Keratinocyte (primary cell): ENCODE results near the gene GXYLT1. TPM values are rescaled to one million over a fixed set of nuclear protein-coding genes. Genes with fewer than 3 reads are reported as not detected.

Source experiments
- DNase-seq: peaks from one replicate; pipeline ENCODE4 v3.0.0-alpha.2; 2011; ENCODE audit warnings: low read depth, missing footprints, low spot score
- FAIRE-seq: peaks from 2 replicates; lab custom pipeline; 2011; peaks lifted over from hg19 to GRCh38; lab: Jason Lieb, UNC
- H2AFZ ChIP-seq: 2 replicates; pipeline ENCODE4 v1.6.0; 2012; ENCODE audit warnings: low read length, control low read depth, inconsistent platforms; ENCODE audit not compliant: control insufficient read depth
- H3K27ac ChIP-seq: 2 replicates; pipeline ENCODE4 v1.5.1; 2011; ENCODE audit warnings: low read length; ENCODE audit not compliant: control insufficient read depth, insufficient read depth
- H3K27me3 ChIP-seq: 3 replicates; pipeline ENCODE4 v1.6.0; 2011; ENCODE audit warnings: low read length; ENCODE audit not compliant: control insufficient read depth, insufficient read depth; ENCODE audit errors: extremely low read depth
- H3K36me3 ChIP-seq, 2 experiments: 2 replicates in 1 of 2; 3 replicates in 1 of 2; pipeline ENCODE4 v1.5.1; 2011; ENCODE audit warnings: low read length in 2 of 2, mild to moderate bottlenecking in 1 of 2; ENCODE audit not compliant: control insufficient read depth in 2 of 2, insufficient read depth in 2 of 2; ENCODE audit errors: extremely low read depth in 1 of 2
- H3K4me1 ChIP-seq: 3 replicates; pipeline ENCODE4 v1.5.1; 2011; ENCODE audit warnings: low read length; ENCODE audit not compliant: control insufficient read depth, insufficient read depth; ENCODE audit errors: extremely low read depth
- H3K4me2 ChIP-seq: 3 replicates; pipeline ENCODE4 v1.6.0; 2011; ENCODE audit warnings: low read depth, low read length; ENCODE audit not compliant: control insufficient read depth, insufficient read depth; ENCODE audit errors: extremely low read depth
- H3K4me3 ChIP-seq, 3 experiments: fragments of 200-600 bp in 1 of 3; sonication (generic) in 1 of 3; 2 replicates in 2 of 3; 3 replicates in 1 of 3; pipeline ENCODE4 v1.5.1; 2011 to 2016; ENCODE audit warnings: low read length in 3 of 3, mild to moderate bottlenecking in 3 of 3, control low read depth in 2 of 3, inconsistent platforms in 1 of 3, low read depth in 1 of 3, mixed read lengths in 1 of 3, mixed run types in 1 of 3, moderate library complexity in 1 of 3; ENCODE audit not compliant: control insufficient read depth in 2 of 3, insufficient read depth in 2 of 3; ENCODE audit errors: extremely low read depth in 1 of 3
- H3K79me2 ChIP-seq: 2 replicates; pipeline ENCODE4 v1.6.0; 2012; ENCODE audit warnings: low read length; ENCODE audit not compliant: control insufficient read depth, insufficient read depth
- H3K9ac ChIP-seq: 3 replicates; pipeline ENCODE4 v1.6.0; 2011; ENCODE audit warnings: low read length; ENCODE audit not compliant: control insufficient read depth, insufficient read depth; ENCODE audit errors: extremely low read depth
- H3K9me1 ChIP-seq: 3 replicates; pipeline ENCODE4 v1.6.0; 2011; ENCODE audit warnings: low read length; ENCODE audit not compliant: control insufficient read depth, insufficient read depth; ENCODE audit errors: extremely low read depth
- H3K9me3 ChIP-seq: 2 replicates; pipeline ENCODE4 v1.5.1; 2012; ENCODE audit warnings: low read depth, low read length; ENCODE audit not compliant: control insufficient read depth
- H4K20me1 ChIP-seq: 3 replicates; pipeline ENCODE4 v1.6.0; 2011; ENCODE audit warnings: low read length; ENCODE audit not compliant: control insufficient read depth, insufficient read depth; ENCODE audit errors: extremely low read depth
- EZH2 ChIP-seq: IDR thresholded peaks from one replicate; pipeline ENCODE4 v1.6.1; 2012; ENCODE audit warnings: inconsistent platforms, mild to moderate bottlenecking, low read length, moderate library complexity
- dilution Hi-C: fragments of 300-500 bp; cut with MboI; formaldehyde crosslinking; loops from one replicate; pipeline ENCODE4 v1.7.0; 2020; ENCODE audit warnings: low sequenced_read_pairs; ENCODE audit not compliant: extremely low pct_ligation_motif_present
- polyA plus RNA-seq, 5 experiments: library from polyadenylated mRNA; depleted of rRNA in 3 of 5; stranded (reverse) in 3 of 5; stranded (forward) in 1 of 5; unstranded in 1 of 5; fragments of >200 nt; gene quantifications; 1 replicate in 1 of 5; 2 replicates in 3 of 5; 3 replicates in 1 of 5; pipeline versions ENCODE4 v1.2.1 to v1.2.3, GENCODE V29; 2011 to 2012; ENCODE audit warnings: missing spikeins in 2 of 5, low read depth in 1 of 5, low replicate concordance in 1 of 5
- TF ChIP-seq, protein P1 (sequence below), 3 experiments: IDR thresholded peaks in 1 of 3; conservative IDR thresholded peaks in 1 of 3; optimal IDR thresholded peaks in 1 of 3; 2 replicates in 2 of 3; 3 replicates in 1 of 3; pipeline versions ENCODE3 to v1.5.1; 2011; ENCODE audit warnings: low read length in 3 of 3, mild to moderate bottlenecking in 3 of 3, moderate library complexity in 2 of 3, control low read depth in 1 of 3, inconsistent platforms in 1 of 3; ENCODE audit not compliant: insufficient read depth in 2 of 3; ENCODE audit errors: extremely low read depth in 1 of 3

GXYLT1 gene
- polyA plus RNA-seq, 1 donor (not counting 4 experiments of a cell fraction or from before 2014, with no cell fraction given): 8.1 TPM

DNA sequence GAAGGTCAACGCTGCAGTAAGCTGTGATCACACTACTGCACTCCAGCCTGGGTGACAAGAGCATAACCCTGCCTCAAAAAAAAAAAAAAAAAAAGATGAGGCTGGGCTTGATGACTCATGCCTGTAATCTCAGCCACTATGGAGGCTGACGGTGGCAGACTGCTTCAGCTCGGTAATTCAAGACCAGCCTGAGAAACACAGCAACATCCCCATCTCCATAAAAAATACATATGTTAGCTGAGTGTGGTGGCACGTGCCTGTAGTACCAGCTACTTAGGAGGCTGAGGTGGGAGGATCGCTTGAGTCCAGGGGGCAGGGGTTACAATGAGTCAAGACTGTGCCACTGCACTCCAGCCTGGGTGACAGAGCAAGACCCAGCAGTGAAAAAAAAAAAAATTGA is 50.4 kb downstream of the GXYLT1 start:
- Histone ChIP-seq H3K36me3 (no peaks in the 10 kb centered on the region), H3K27me3 (no peaks in the 10 kb centered on the region), H3K9me3 (no peaks in the 10 kb centered on the region), H3K79me2 (no peaks in the 10 kb centered on the region), H4K20me1 (no peaks in the 10 kb centered on the region), H3K4me1 (peaks cover 16% of the 10 kb centered on the region), H3K27ac (no peak overlapping the region), H2AFZ (no peak overlapping the region), H3K4me3 (no peak overlapping the region), H3K9me1 (no peaks in the 10 kb centered on the region), H3K4me2 (no peak overlapping the region), H3K9ac (no peak overlapping the region)
- FAIRE-seq (no peak), DNase-seq (no peak)
- dilution Hi-C loops: no loop called here
- no peak for TF ChIP-seq EZH2
- TF ChIP-seq, protein P1, sequence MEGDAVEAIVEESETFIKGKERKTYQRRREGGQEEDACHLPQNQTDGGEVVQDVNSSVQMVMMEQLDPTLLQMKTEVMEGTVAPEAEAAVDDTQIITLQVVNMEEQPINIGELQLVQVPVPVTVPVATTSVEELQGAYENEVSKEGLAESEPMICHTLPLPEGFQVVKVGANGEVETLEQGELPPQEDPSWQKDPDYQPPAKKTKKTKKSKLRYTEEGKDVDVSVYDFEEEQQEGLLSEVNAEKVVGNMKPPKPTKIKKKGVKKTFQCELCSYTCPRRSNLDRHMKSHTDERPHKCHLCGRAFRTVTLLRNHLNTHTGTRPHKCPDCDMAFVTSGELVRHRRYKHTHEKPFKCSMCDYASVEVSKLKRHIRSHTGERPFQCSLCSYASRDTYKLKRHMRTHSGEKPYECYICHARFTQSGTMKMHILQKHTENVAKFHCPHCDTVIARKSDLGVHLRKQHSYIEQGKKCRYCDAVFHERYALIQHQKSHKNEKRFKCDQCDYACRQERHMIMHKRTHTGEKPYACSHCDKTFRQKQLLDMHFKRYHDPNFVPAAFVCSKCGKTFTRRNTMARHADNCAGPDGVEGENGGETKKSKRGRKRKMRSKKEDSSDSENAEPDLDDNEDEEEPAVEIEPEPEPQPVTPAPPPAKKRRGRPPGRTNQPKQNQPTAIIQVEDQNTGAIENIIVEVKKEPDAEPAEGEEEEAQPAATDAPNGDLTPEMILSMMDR (optimal IDR thresholded peaks at IDR 0.05 in 1 of 3, IDR thresholded peaks at IDR 0.05 in 1 of 3, conservative IDR thresholded peaks at IDR 0.05 in 1 of 3; ENCODE audit: extremely low read depth in 1 of 3, insufficient read depth in 2 of 3, low read length in 3 of 3): no peak

DNA sequence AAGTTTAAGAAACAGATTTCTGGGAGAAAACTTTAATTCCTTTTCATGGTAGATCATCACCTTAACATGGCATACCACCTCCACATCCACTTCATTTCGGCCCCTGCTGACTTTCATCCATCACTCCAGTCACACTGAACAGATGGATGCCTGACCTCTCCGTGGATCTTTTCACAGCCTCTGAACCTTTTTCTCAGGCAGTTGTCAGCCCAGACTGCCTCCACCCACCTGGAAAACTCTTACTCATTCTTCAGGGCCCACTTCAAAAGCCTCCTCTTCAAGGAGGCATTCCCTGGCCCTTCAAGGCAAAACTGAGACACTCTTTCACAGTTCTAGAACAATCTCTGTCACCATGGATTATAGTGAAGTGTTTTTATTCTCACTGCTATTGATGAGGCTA is 52.9 kb downstream of the GXYLT1 start:
- no peak overlapping the region for H3K4me2 ChIP-seq
- FAIRE-seq (no peak), DNase-seq (no peak)
- H3K9me1 ChIP-seq: no peaks in the 10 kb centered on the region
- dilution Hi-C loops: no loop called here
- H3K27me3 ChIP-seq: no peaks in the 10 kb centered on the region
- TF ChIP-seq, protein P1 (optimal IDR thresholded peaks at IDR 0.05 in 1 of 3, IDR thresholded peaks at IDR 0.05 in 1 of 3, conservative IDR thresholded peaks at IDR 0.05 in 1 of 3; ENCODE audit: extremely low read depth in 1 of 3, insufficient read depth in 2 of 3, low read length in 3 of 3): no peak
- H3K9ac ChIP-seq: no peak overlapping the region
- H3K79me2 ChIP-seq: no peaks in the 10 kb centered on the region
- H2AFZ ChIP-seq: no peak overlapping the region
- no peak overlapping the region for H3K4me3 ChIP-seq
- peaks cover 11% of the 10 kb centered on the region for H3K4me1 ChIP-seq
- H3K36me3 ChIP-seq: no peaks in the 10 kb centered on the region
- no peaks in the 10 kb centered on the region for H3K9me3 ChIP-seq
- no peaks in the 10 kb centered on the region for H4K20me1 ChIP-seq
- no peak overlapping the region for H3K27ac ChIP-seq
